Measurements from ENCODE around the gene INSYN1.

The INSYN1 gene

DNA sequence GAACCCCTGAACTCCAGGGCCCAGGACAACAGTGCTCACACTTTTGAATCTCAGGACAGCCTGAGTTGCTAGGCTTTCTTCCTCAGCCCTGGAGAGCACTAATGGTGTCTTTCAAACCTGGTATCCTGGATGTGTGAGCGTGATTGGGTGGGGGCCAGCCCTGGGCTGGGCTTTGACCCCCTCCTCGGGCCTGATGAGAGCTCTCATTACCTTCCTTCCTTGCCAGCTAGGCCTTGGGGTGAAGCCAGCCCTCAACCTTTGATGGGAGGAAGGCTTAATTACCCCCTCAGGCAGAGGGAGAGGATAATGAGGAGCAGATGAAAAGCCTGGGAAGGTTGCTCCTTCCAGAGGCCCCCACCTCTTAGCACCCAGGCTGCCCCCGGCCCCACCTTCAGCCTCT is 31.1 kb upstream of the INSYN1 start:
- H3K4me3 ChIP-seq (ENCODE audit: control insufficient read depth, low read depth, low read length): no peak overlapping the region
- no peak for DNase-seq (ENCODE audit: low read depth)
- TF ChIP-seq, protein P1, sequence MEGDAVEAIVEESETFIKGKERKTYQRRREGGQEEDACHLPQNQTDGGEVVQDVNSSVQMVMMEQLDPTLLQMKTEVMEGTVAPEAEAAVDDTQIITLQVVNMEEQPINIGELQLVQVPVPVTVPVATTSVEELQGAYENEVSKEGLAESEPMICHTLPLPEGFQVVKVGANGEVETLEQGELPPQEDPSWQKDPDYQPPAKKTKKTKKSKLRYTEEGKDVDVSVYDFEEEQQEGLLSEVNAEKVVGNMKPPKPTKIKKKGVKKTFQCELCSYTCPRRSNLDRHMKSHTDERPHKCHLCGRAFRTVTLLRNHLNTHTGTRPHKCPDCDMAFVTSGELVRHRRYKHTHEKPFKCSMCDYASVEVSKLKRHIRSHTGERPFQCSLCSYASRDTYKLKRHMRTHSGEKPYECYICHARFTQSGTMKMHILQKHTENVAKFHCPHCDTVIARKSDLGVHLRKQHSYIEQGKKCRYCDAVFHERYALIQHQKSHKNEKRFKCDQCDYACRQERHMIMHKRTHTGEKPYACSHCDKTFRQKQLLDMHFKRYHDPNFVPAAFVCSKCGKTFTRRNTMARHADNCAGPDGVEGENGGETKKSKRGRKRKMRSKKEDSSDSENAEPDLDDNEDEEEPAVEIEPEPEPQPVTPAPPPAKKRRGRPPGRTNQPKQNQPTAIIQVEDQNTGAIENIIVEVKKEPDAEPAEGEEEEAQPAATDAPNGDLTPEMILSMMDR (conservative IDR thresholded peaks at IDR 0.05; ENCODE audit: control insufficient read depth, insufficient read depth, low read depth, low read length): no peak

DNA sequence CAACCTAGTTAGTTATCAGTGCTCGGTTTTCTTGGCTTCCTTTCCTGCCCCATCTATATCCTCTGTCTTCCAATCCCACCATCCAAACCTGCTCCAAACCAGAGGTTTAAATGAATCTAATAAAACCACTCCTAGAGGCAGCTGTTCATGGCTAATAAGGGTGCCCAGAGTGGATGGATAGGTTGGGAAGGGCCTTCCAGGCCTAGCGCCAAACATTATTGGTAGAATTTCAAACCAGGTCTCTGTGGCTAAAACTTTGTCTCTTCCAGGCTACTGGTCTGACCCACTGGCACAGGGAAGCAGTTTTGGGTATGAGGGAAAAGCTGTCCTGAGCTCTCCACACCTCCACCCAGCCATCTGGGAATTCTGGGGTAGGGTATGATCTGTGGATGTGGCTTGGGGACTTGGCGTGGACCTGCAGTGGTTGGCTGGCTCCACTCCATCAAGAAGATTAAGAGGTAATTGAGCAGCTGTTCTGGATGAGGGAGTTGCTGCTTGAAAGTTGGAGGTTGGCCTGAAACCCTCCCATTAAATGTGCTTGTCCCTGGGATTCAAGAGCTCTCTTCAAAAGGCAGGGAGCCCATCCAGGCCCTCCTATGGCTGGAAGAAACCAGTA is 29.3 kb upstream of the INSYN1 start:
- TF ChIP-seq, protein P1 (conservative IDR thresholded peaks at IDR 0.05; ENCODE audit: control insufficient read depth, insufficient read depth, low read depth, low read length): no peak

GRCh38 chr15:73781038-73781925 is 28.1 kb upstream of the INSYN1 start:
- TF ChIP-seq, protein P1 (conservative IDR thresholded peaks at IDR 0.05; ENCODE audit: control insufficient read depth, insufficient read depth, low read depth, low read length): peak; percentile 54
- DNase-seq (ENCODE audit: low read depth): peak; percentile 45
- H3K4me3 ChIP-seq (ENCODE audit: control insufficient read depth, low read depth, low read length): no peak overlapping the region

More for the DNA sequence above, 29.3 kb upstream of the INSYN1 start:
- DNase-seq (ENCODE audit: low read depth): no peak
- no peak overlapping the region for H3K4me3 ChIP-seq (ENCODE audit: control insufficient read depth, low read depth, low read length)

GRCh38 chr15:73779974-73780373 is 26.8 kb upstream of the INSYN1 start:
- no peak for DNase-seq (ENCODE audit: low read depth)
- TF ChIP-seq, protein P1 (conservative IDR thresholded peaks at IDR 0.05; ENCODE audit: control insufficient read depth, insufficient read depth, low read depth, low read length): no peak
- no peak overlapping the region for H3K4me3 ChIP-seq (ENCODE audit: control insufficient read depth, low read depth, low read length)

DNA sequence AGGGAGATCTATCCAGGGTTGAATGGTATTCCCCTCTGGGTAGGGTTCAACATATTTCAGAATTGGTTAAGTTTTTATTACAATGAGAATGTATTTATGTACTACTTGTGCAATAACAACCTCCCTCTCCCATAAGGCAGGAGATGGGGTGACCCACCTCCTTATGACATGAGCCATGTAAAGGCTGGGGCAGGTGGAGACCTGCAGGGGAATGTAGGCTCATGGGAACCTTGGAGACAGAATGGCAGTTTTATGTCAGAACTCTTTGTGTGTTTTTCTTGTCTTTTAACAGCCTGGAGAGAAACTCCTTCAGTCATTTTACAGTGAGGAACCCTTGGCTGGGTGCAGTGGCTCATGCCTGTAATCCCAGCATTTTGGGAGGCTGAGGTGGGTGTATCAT is 24.6 kb upstream of the INSYN1 start:
- H3K4me3 ChIP-seq (ENCODE audit: control insufficient read depth, low read depth, low read length): no peak overlapping the region
- DNase-seq (ENCODE audit: low read depth): no peak
- TF ChIP-seq, protein P1 (conservative IDR thresholded peaks at IDR 0.05; ENCODE audit: control insufficient read depth, insufficient read depth, low read depth, low read length): no peak

- TF ChIP-seq, protein P1 (conservative IDR thresholded peaks at IDR 0.05; ENCODE audit: control insufficient read depth, insufficient read depth, low read depth, low read length): no peak
These were observed 20.3 kb upstream of the INSYN1 start for GRCh38 chr15:73773428-73773827.

More at GRCh38 chr15:73773428-73773827, 20.3 kb upstream of the INSYN1 start:
- no peak for DNase-seq (ENCODE audit: low read depth)
- H3K4me3 ChIP-seq (ENCODE audit: control insufficient read depth, low read depth, low read length): no peak overlapping the region
